ENCODE measurements around the gene MEI4. TPM values are rescaled to one million over a fixed set of nuclear protein-coding genes. Genes with fewer than 3 reads are reported as not detected.

MEI4 gene
- total RNA-seq, 3 donors from 2014 or later: not detected

- Histone ChIP-seq H3K36me3 (ENCODE audit: low read depth) (no peaks in the 10 kb centered on the region), H3K4me3 (no peak overlapping the region), H3K4me1 (ENCODE audit: low read depth) (no peaks in the 10 kb centered on the region), H3K9me3 (no peaks in the 10 kb centered on the region)
- intact Hi-C loops (cut with DNase I, micrococcal nuclease): no loop called here
- ATAC-seq (no peak), DNase-seq (no peak)
- TF ChIP-seq CTCF (IDR thresholded peaks at IDR 0.05): no peak
These were observed 134.2 kb downstream of the MEI4 start for GRCh38 chr6:77786935-77787629.

GRCh38 chr6:77796824-77797809, 144.3 kb downstream of the MEI4 start:
- intact Hi-C loops (cut with DNase I, micrococcal nuclease): no loop called here
- ATAC-seq (no peak), DNase-seq (no peak)
- Histone ChIP-seq H3K36me3 (ENCODE audit: low read depth) (no peaks in the 10 kb centered on the region), H3K4me1 (ENCODE audit: low read depth) (no peaks in the 10 kb centered on the region), H3K4me3 (no peak overlapping the region), H3K9me3 (no peaks in the 10 kb centered on the region)
- no peak for TF ChIP-seq CTCF (IDR thresholded peaks at IDR 0.05)

GRCh38 chr6:77812304-77812703, 159.5 kb downstream of the MEI4 start:
- ATAC-seq: no peak
- Histone ChIP-seq H3K9me3 (no peaks in the 10 kb centered on the region), H3K4me1 (ENCODE audit: low read depth) (no peaks in the 10 kb centered on the region), H3K4me3 (no peak overlapping the region), H3K36me3 (ENCODE audit: low read depth) (no peaks in the 10 kb centered on the region)
- intact Hi-C loops (cut with DNase I, micrococcal nuclease): no loop called here
- TF ChIP-seq CTCF (IDR thresholded peaks at IDR 0.05): no peak
- DNase-seq: no peak

GRCh38 chr6:77813090-77813489, 160.3 kb downstream of the MEI4 start:
- ATAC-seq (no peak), DNase-seq (no peak)
- no peaks in the 10 kb centered on the region for H3K4me1 ChIP-seq (ENCODE audit: low read depth)
- intact Hi-C loops (cut with DNase I, micrococcal nuclease): no loop called here
- no peak overlapping the region for H3K4me3 ChIP-seq
- no peak for TF ChIP-seq CTCF (IDR thresholded peaks at IDR 0.05)
- no peaks in the 10 kb centered on the region for H3K9me3 ChIP-seq
- no peaks in the 10 kb centered on the region for H3K36me3 ChIP-seq (ENCODE audit: low read depth)

GRCh38 chr6:77814119-77814518, 161.3 kb downstream of the MEI4 start:
- ATAC-seq: peak; percentile 57
- DNase-seq: no peak
- TF ChIP-seq CTCF (IDR thresholded peaks at IDR 0.05): no peak

More at GRCh38 chr6:77814119-77814518, 161.3 kb downstream of the MEI4 start:
- H3K36me3 ChIP-seq (ENCODE audit: low read depth): no peaks in the 10 kb centered on the region
- intact Hi-C loops (cut with DNase I, micrococcal nuclease): no loop called here
- H3K4me1 ChIP-seq (ENCODE audit: low read depth): no peaks in the 10 kb centered on the region
- H3K4me3 ChIP-seq: no peak overlapping the region
- H3K9me3 ChIP-seq: no peaks in the 10 kb centered on the region
